Stimulated activated CD8-positive, alpha-beta memory T cell treated with anti-CD3 and anti-CD28 coated beads, Interleukin-12 subunit alpha, Interleukin-12 subunit beta, amount 100 ng/mL, for 4 hours (primary cell): ENCODE results near the gene ZDHHC5.
"Not testable (repeated sequence)": the region's sequence is repeated elsewhere in the genome, so short reads cannot be mapped to it uniquely, and the experiment has no call there.

Source experiments
- DNase-seq: peaks from one replicate; pipeline ENCODE4 v3.0.0-alpha.2; 2020; ENCODE audit warnings: low read depth

Gene ZDHHC5

GRCh38 chr11:57667117-57667735, 688 bp upstream of the ZDHHC5 start:
- DNase-seq = peak; percentile 82

- DNase-seq = no peak
These were observed 494 bp downstream of the ZDHHC5 start for GRCh38 chr11:57668434-57668782.

GRCh38 chr11:57674251-57674650, 6.3 kb downstream of the ZDHHC5 start:
- no peak for DNase-seq

GRCh38 chr11:57675176-57675941, 7.4 kb downstream of the ZDHHC5 start:
- DNase-seq = no peak

- DNase-seq = no peak
These were observed 11.5 kb downstream of the ZDHHC5 start for GRCh38 chr11:57679396-57679795.

GRCh38 chr11:57680552-57680874, 12.6 kb downstream of the ZDHHC5 start:
- no peak for DNase-seq

- DNase-seq = no peak
These were observed 13.3 kb downstream of the ZDHHC5 start for GRCh38 chr11:57681168-57681567.

- DNase-seq = not testable (repeated sequence)
These were observed 22.6 kb downstream of the ZDHHC5 start for GRCh38 chr11:57690474-57690873.

GRCh38 chr11:57698843-57699365, 31.0 kb downstream of the ZDHHC5 start:
- DNase-seq = no peak

GRCh38 chr11:57699813-57700212, 31.9 kb downstream of the ZDHHC5 start:
- no peak for DNase-seq

- DNase-seq = no peak
These were observed 32.5 kb downstream of the ZDHHC5 start for GRCh38 chr11:57700425-57700824.

- DNase-seq = no peak
These were observed 35.4 kb downstream of the ZDHHC5 start for GRCh38 chr11:57703341-57703740.

GRCh38 chr11:57704932-57705331, 37.0 kb downstream of the ZDHHC5 start:
- DNase-seq = no peak

GRCh38 chr11:57705432-57705831, 37.5 kb downstream of the ZDHHC5 start:
- DNase-seq = not testable (repeated sequence)

GRCh38 chr11:57709802-57710367, 42.0 kb downstream of the ZDHHC5 start:
- no peak for DNase-seq

GRCh38 chr11:57711414-57712255, 43.7 kb downstream of the ZDHHC5 start, which contains the start of gene MED19:
Gene MED19 (minus strand): TSS chr11:57712215. CDS start chr11:57712179, 36 bp downstream.
- DNase-seq = peak; percentile 66

GRCh38 chr11:57712256-57713150, 44.6 kb downstream of the ZDHHC5 start, which contains the start of gene TMX2:
Gene TMX2 (plus strand): TSS chr11:57712593. CDS start chr11:57712619, 26 bp downstream.
- peak; percentile 80 for DNase-seq

GRCh38 chr11:57713835-57714234, 45.9 kb downstream of the ZDHHC5 start:
- no peak for DNase-seq

GRCh38 chr11:57716726-57717125, 48.8 kb downstream of the ZDHHC5 start:
- DNase-seq = not testable (repeated sequence)

GRCh38 chr11:57727185-57727584, 59.3 kb downstream of the ZDHHC5 start:
- no peak for DNase-seq

GRCh38 chr11:57728829-57729228, 60.9 kb downstream of the ZDHHC5 start:
- DNase-seq = no peak
